K562 (cell line): Measurements from ENCODE around the gene WEE1. TPM values are rescaled to one million over a fixed set of nuclear protein-coding genes. Genes with fewer than 3 reads are reported as not detected.
A peak's percentile ranks its signal among the peaks of the same experiment; 100 is the strongest.

Experiments used
- ATAC-seq: fragments of 200-7000 bp; cut with Tn5 transposase; 3 replicates; pipeline ENCODE4 v1.9.1; 2020; ENCODE audit warnings: moderate library complexity
- BruUV-seq: library from RNA; stranded (reverse); fragments of 400-500 nt; replicated peaks from 2 replicates; lab custom pipeline; 2021; lab: Mats Ljungman, UMichigan
- CTCF ChIA-PET: fragments of 300-600 bp; formaldehyde crosslinking; extraction: SDS; loops from one replicate; lab custom pipeline; 2021; ENCODE audit warnings: low intra/inter-chr PET ratio; lab: Yijun Ruan, JAX
- POLR2A ChIA-PET: fragments of 300-600, 350-650 bp; sonication (Branson Sonifier 250); formaldehyde crosslinking; extraction: SDS; loops from one replicate; lab custom pipeline; 2021; ENCODE audit warnings: antibody characterized with exemption, inconsistent platforms; lab: Yijun Ruan, JAX
- DNase-seq, 4 experiments: peaks; one replicate each; pipeline versions ENCODE4 v3.0.0 to v3.0.0-alpha.2; 2011 to 2018; ENCODE audit warnings: low spot score in 3 of 4, mixed read lengths in 3 of 4; ENCODE audit errors: extremely low read depth in 1 of 4
- FAIRE-seq: peaks from 2 replicates; lab custom pipeline; 2011; peaks lifted over from hg19 to GRCh38; lab: Jason Lieb, UNC
- H2AFZ ChIP-seq: 2 replicates; pipeline ENCODE4 v1.6.0; 2011; ENCODE audit warnings: low read depth, low read length, control low read depth, inconsistent platforms
- H3K27ac ChIP-seq: fragments of 200-600 bp; 3 replicates; pipeline ENCODE4 v1.8.0; 2011; ENCODE audit warnings: low read depth, mild to moderate bottlenecking, control low read depth, inconsistent platforms, low read length, moderate library complexity, mixed read lengths; ENCODE audit errors: extremely low read depth
- H3K27me3 ChIP-seq, 2 experiments: fragments of 300-600 bp in 1 of 2; 2 replicates in 1 of 2; 3 replicates in 1 of 2; pipeline versions ENCODE4 v1.6.0 to v1.8.0; 2011; ENCODE audit warnings: inconsistent platforms in 2 of 2, low read length in 2 of 2, mild to moderate bottlenecking in 1 of 2, mixed read lengths in 1 of 2, moderate library complexity in 1 of 2; ENCODE audit not compliant: control insufficient read depth in 2 of 2, insufficient read depth in 2 of 2
- H3K36me3 ChIP-seq: fragments of 300-600 bp; 3 replicates; pipeline ENCODE4 v1.8.0; 2011; ENCODE audit warnings: mild to moderate bottlenecking, low read length, inconsistent platforms; ENCODE audit not compliant: control insufficient read depth, insufficient read depth
- H3K4me1 ChIP-seq, 2 experiments: fragments of 200-600 bp in 1 of 2; replicated peaks in 1 of 2; 2 replicates in 1 of 2; 3 replicates in 1 of 2; pipeline versions ENCODE4 v1.5.1 to v1.8.0; 2011; ENCODE audit warnings: inconsistent platforms in 2 of 2, low read length in 2 of 2, mild to moderate bottlenecking in 1 of 2, mixed read lengths in 1 of 2, moderate library complexity in 1 of 2; ENCODE audit not compliant: control insufficient read depth in 2 of 2, insufficient read depth in 2 of 2
- H3K4me2 ChIP-seq: 2 replicates; pipeline ENCODE4 v1.6.1; 2011; ENCODE audit warnings: low read length, control low read depth, inconsistent platforms, mixed read lengths; ENCODE audit not compliant: insufficient read depth
- H3K4me3 ChIP-seq: fragments of 200-600 bp; sonication (generic), shearing (Covaris generic); 2 replicates; pipeline ENCODE4 v1.5.1; 2016; ENCODE audit warnings: control low read depth, inconsistent platforms
- H3K79me2 ChIP-seq: fragments of 200-600 bp; 3 replicates; pipeline ENCODE4 v1.8.0; 2011; ENCODE audit warnings: low read length, inconsistent platforms; ENCODE audit not compliant: control insufficient read depth, insufficient read depth
- H3K9ac ChIP-seq, 2 experiments: 2 replicates each; pipeline versions ENCODE4 v1.6.0 to v1.6.1; 2011; ENCODE audit warnings: low read depth in 2 of 2, low read length in 2 of 2, control low read depth in 1 of 2, inconsistent platforms in 1 of 2, mild to moderate bottlenecking in 1 of 2, mixed read lengths in 1 of 2; ENCODE audit not compliant: insufficient read depth in 1 of 2
- H3K9me1 ChIP-seq: one replicate; pipeline ENCODE4 v1.6.0; 2011; ENCODE audit warnings: inconsistent platforms, mild to moderate bottlenecking, low read length, moderate library complexity; ENCODE audit not compliant: control insufficient read depth, insufficient read depth
- H3K9me3 ChIP-seq: replicated peaks from 2 replicates; pipeline ENCODE4 v1.5.1; 2011; ENCODE audit warnings: low read depth, low read length, inconsistent platforms; ENCODE audit not compliant: control insufficient read depth, insufficient read depth
- H4K20me1 ChIP-seq: replicated peaks from 2 replicates; pipeline ENCODE4 v1.6.1; 2011; ENCODE audit warnings: low read length, inconsistent platforms, mixed read lengths; ENCODE audit not compliant: control insufficient read depth, insufficient read depth
- CEBPB ChIP-seq: fragments of 450-650 bp; IDR thresholded peaks from 2 replicates; pipeline ENCODE4 v1.6.1; 2016; ENCODE audit warnings: missing genetic modification characterization, missing compliant biosample characterization
- DACH1 ChIP-seq: fragments of 450-650 bp; IDR thresholded peaks from 2 replicates; pipeline ENCODE4 v1.6.1; 2018; ENCODE audit not compliant: partially characterized antibody
- EWSR1 ChIP-seq: fragments of 450-650 bp; IDR thresholded peaks from 2 replicates; pipeline ENCODE4 v1.6.1; 2018; ENCODE audit warnings: borderline replicate concordance, mild to moderate bottlenecking, low read depth, moderate library complexity; ENCODE audit not compliant: partially characterized antibody
- FOS ChIP-seq: IDR thresholded peaks from 3 replicates; pipeline ENCODE4 v1.6.1; 2011; ENCODE audit not compliant: insufficient read length; ENCODE audit errors: extremely low read depth
- KLF16 ChIP-seq: IDR thresholded peaks from 2 replicates; pipeline ENCODE4 v1.6.1; 2016; ENCODE audit warnings: antibody characterized with exemption
- NCOA1 ChIP-seq: fragments of 450-650 bp; IDR thresholded peaks from 2 replicates; pipeline ENCODE4 v1.6.1; 2016; ENCODE audit warnings: low read depth
- NR4A1 ChIP-seq, 2 experiments: fragments of 250-450 bp in 1 of 2; fragments of 450-650 bp in 1 of 2; sonication (Bioruptor Pico) in 1 of 2; IDR thresholded peaks; 2 replicates each; pipeline versions ENCODE4 v1.4.0 to v1.6.1; 2016 to 2020; ENCODE audit warnings: mild to moderate bottlenecking in 2 of 2, missing compliant biosample characterization in 1 of 2, missing genetic modification characterization in 1 of 2, moderate library complexity in 1 of 2
- PCBP2 ChIP-seq: fragments of 200-400 bp; formaldehyde crosslinking; IDR thresholded peaks from 2 replicates; pipeline ENCODE4 v1.6.1; 2018; ENCODE audit warnings: low read length, low read depth, mild to moderate bottlenecking, moderate library complexity; ENCODE audit not compliant: poor library complexity, severe bottlenecking
- PHB ChIP-seq: fragments of 250-450 bp; sonication (Bioruptor Pico); IDR thresholded peaks from 2 replicates; pipeline ENCODE4 v1.5.0; 2021
- PPARD ChIP-seq: fragments of 250-450 bp; sonication (Bioruptor Pico); IDR thresholded peaks from 2 replicates; pipeline ENCODE4 v1.8.0; 2022; ENCODE audit warnings: inconsistent platforms, mild to moderate bottlenecking, moderate library complexity
- SMAD2 ChIP-seq: fragments of 150-350 bp; IDR thresholded peaks from 2 replicates; pipeline ENCODE4 v1.6.1; 2014; ENCODE audit warnings: low read depth, mild to moderate bottlenecking, low read length
- SMARCA4 ChIP-seq: fragments of 450-650 bp; IDR thresholded peaks from 2 replicates; pipeline ENCODE4 v1.6.1; 2016
- SP1 ChIP-seq: sonication (generic); formaldehyde crosslinking; IDR thresholded peaks from 2 replicates; pipeline ENCODE4 v1.8.1; 2022; ENCODE audit warnings: mild to moderate bottlenecking, missing genetic modification reagents
- ZBTB7A ChIP-seq: IDR thresholded peaks from 2 replicates; pipeline ENCODE4 v1.6.1; 2011; ENCODE audit warnings: low read depth, mild to moderate bottlenecking, low read length, moderate library complexity, borderline replicate concordance; ENCODE audit not compliant: control insufficient read depth
- ZFX ChIP-seq: sonication (generic); formaldehyde crosslinking; IDR thresholded peaks from 2 replicates; pipeline ENCODE4 v1.8.0; 2022; ENCODE audit warnings: mild to moderate bottlenecking, missing genetic modification reagents, moderate library complexity
- WGBS: fragments of 100-300 bp; shearing (Covaris generic); methylation state at CpG from one replicate; pipeline ENCODE4 v1.1.6; 2016; ENCODE audit warnings: low coverage, mixed read lengths; ENCODE audit not compliant: insufficient coverage; ENCODE audit errors: missing lambda C conversion rate; 5-methylcytosine and 5-hydroxymethylcytosine counted together
- in situ Hi-C: fragments of 300-500 bp; cut with MboI; formaldehyde crosslinking; loops from 4 replicates; pipeline ENCODE4 v1.15.0; 2018; ENCODE audit warnings: inconsistent platforms, mixed read lengths
- intact Hi-C: fragments of 100-400 bp; cut with micrococcal nuclease; formaldehyde crosslinking; loops from 2 replicates; pipeline ENCODE4 v1.14.2; 2022
- polyA plus RNA-seq, 8 experiments: library from polyadenylated mRNA; depleted of rRNA in 4 of 8; stranded (reverse) in 5 of 8; unstranded in 3 of 8; fragments of >200 nt; fragmentation: Nextera tagmentation in 2 of 8; fragmentation: Illumina TruSeq in 1 of 8; extraction: Ambion mirVana in 2 of 8; extraction: Trizol in 1 of 8; gene quantifications; 2 replicates each; pipeline versions ENCODE4 v1.2.1 to v1.2.3, GENCODE V29; 2011 to 2014; ENCODE audit warnings: inconsistent platforms in 1 of 8, missing spikeins in 1 of 8
- total RNA-seq, 7 experiments: library from RNA; depleted of rRNA in 6 of 7; stranded (reverse); fragments of >200 nt in 6 of 7; fragmentation: Illumina TruSeq in 2 of 7; extraction: Trizol in 2 of 7; gene quantifications; 2 replicates each; pipeline versions ENCODE4 v1.2.1 to v1.2.3, GENCODE V29; 2011 to 2021; ENCODE audit warnings: low replicate concordance in 1 of 7

WEE1 gene
- total and polyA plus RNA-seq, 9 of the 15 experiments (the other 6 are each of a cell fraction or from before 2014, with no cell fraction given), result 21.9 to 99.0 (median 67.4) TPM

DNA sequence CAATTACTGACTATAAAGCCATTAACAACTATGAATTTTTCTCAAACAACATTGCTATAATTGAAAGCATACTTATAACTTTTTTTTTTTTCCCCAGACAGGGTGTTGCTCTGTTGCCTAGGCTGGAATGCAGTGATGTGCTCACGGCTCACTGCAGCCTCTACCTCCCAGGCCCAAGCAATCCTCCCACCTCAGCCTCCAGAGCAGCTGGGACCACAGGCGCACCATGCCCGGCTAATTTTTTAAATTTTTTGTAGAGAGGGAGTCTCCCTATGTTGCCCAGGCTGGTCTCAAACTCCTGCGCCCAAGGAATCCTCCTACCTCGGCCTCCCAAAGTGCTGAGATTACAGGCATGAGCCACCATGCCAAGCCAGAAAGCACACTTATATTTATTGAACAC lies 6.1 kb upstream of the WEE1 start:
- H2AFZ ChIP-seq, result no peak overlapping the region
- intact Hi-C loops (no loop called here), in situ Hi-C loops (no loop called here)
- TF ChIP-seq NCOA1 (no peak), SMARCA4 (no peak), KLF16 (no peak), NR4A1 (CRISPR knock-in tag; IDR thresholded peaks at IDR 0.05) (no peak), NR4A1 (tag; IDR thresholded peaks at IDR 0.05) (no peak)
- DNase-seq (no peak), FAIRE-seq (no peak), ATAC-seq (no peak)
- ChIA-PET POLR2A (interaction anchor here (0.9 to 2.1 kb wide), 3 partner anchors 9 to 61 kb away, joined by 3 to 15 read pairs (median 4); no protein-coding TSS in a partner anchor), CTCF (no interaction called here)
- no peaks in the 10 kb centered on the region for H3K9me1 ChIP-seq
- no peaks in the 10 kb centered on the region for H3K27me3 ChIP-seq
- H3K9me3 ChIP-seq, result no peaks in the 10 kb centered on the region
- peaks cover 19 to 50% of the 10 kb centered on the region in 2 experiments for H3K4me1 ChIP-seq
- BruUV-seq, result no TSS peak
- no peaks in the 10 kb centered on the region for H3K79me2 ChIP-seq
- H3K4me2 ChIP-seq, result no peak overlapping the region
- H3K4me3 ChIP-seq, result no peak overlapping the region
- H3K36me3 ChIP-seq, result no peaks in the 10 kb centered on the region
- peak overlapping the region in 1 of 2 experiments; percentile 92; a peak in 2 of 4 replicates for H3K9ac ChIP-seq
- WGBS, result 85% methylated on average over 5 of the region's 5 CpGs
- no peaks in the 10 kb centered on the region for H4K20me1 ChIP-seq
- H3K27ac ChIP-seq, result peak overlapping the region; percentile 98

DNA sequence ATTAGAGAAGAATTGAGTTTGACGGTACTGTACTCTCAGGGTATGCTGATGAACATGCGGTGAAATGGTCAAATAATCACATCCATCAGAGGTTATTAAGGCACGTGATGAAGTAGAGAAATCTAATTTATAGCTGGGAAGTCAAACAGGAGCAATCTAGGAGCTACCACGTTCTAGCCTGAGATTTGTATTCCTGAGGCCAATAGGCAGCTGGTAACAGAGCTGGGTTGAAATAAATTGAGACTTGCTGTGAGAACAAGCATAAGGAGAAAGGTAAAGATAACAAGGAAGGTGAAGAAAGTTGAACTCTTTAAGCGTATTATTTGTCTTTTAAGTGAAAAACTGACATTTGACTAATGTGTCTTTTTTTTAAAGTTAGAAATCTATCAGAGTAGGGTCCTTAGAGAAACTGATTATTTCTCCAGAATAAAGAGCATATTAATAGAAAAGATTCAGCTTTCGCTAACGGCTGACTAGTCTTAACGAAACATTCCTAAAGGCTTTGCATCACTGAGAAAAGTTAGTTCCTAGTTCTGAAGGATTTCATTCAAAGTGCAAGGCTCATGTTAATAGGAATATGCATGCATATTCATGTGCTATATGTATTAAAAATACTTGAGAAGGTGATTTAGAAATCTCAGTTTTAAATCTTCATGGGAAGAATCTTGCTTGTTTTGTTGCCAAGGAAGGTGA lies 5.2 kb upstream of the WEE1 start:
- POLR2A ChIA-PET, result interaction anchor here (0.6 to 1.7 kb wide), 3 partner anchors 33 to 45 kb away, joined by 3 to 4 read pairs (median 3); no protein-coding TSS in a partner anchor
- CTCF ChIA-PET, result no interaction called here

More for the DNA sequence above, 5.2 kb upstream of the WEE1 start:
- no peak for ATAC-seq
- FAIRE-seq, result no peak
- Histone ChIP-seq H3K27ac (peak overlapping the region; percentile 46; the same call in 1 of the 3 replicates), H3K9ac (peak overlapping the region in 1 of 2 experiments; percentile 24; a peak in 1 of 4 replicates), H3K4me1 (peaks cover 27 to 53% of the 10 kb centered on the region in 2 experiments), H3K4me2 (no peak overlapping the region), H3K9me1 (no peaks in the 10 kb centered on the region), H3K9me3 (no peaks in the 10 kb centered on the region), H3K79me2 (no peaks in the 10 kb centered on the region), H2AFZ (peak overlapping the region; percentile 46; the same call in 1 of the 2 replicates), H3K36me3 (no peaks in the 10 kb centered on the region), H4K20me1 (no peaks in the 10 kb centered on the region), H3K4me3 (no peak overlapping the region), H3K27me3 (no peaks in the 10 kb centered on the region)
- intact Hi-C loops (no loop called here), in situ Hi-C loops (no loop called here)
- TF ChIP-seq PHB (no peak), DACH1 (no peak), CEBPB (tag) (no peak), ZBTB7A (no peak), PCBP2 (no peak), PPARD (CRISPR knock-in tag) (no peak), SP1 (CRISPR knock-in tag) (peak; percentile 21; the same call in 1 of the 2 replicates), FOS (no peak), SMAD2 (no peak), EWSR1 (no peak), ZFX (CRISPR knock-in tag) (0 out of 2 replicates have a peak, but pooled peaks have one; percentile 33)
- 76% methylated on average over 8 of the region's 8 CpGs for WGBS
- no peak for DNase-seq
- no TSS peak for BruUV-seq
